Right lobe of liver (tissue), 4 donors: Measurements from ENCODE around the gene LPIN3.

ENCODE experiments used
- POLR2A ChIP-seq: fragments of 450-650 bp; IDR thresholded peaks from one replicate; pipeline ENCODE4 v1.6.1; 2017; ENCODE audit warnings: antibody characterized with exemption, mild to moderate bottlenecking
- TF ChIP-seq, protein P1 (sequence below), 4 donors: fragments of 200-600 bp in 3 of 4; fragments of 450-650 bp in 1 of 4; IDR thresholded peaks; one replicate each; pipeline versions ENCODE4 v1.5.1 to v1.8.0; 2016 to 2022; ENCODE audit warnings: antibody characterized with exemption in 4 of 4, mild to moderate bottlenecking in 2 of 4
- donor health status: DM: no; HTN: no; CAD: no.
- donor health status: DM: no; HTN: no; CAD: no.
- donor health status: DM: no; HTN: yes; CAD: no.

DNA sequence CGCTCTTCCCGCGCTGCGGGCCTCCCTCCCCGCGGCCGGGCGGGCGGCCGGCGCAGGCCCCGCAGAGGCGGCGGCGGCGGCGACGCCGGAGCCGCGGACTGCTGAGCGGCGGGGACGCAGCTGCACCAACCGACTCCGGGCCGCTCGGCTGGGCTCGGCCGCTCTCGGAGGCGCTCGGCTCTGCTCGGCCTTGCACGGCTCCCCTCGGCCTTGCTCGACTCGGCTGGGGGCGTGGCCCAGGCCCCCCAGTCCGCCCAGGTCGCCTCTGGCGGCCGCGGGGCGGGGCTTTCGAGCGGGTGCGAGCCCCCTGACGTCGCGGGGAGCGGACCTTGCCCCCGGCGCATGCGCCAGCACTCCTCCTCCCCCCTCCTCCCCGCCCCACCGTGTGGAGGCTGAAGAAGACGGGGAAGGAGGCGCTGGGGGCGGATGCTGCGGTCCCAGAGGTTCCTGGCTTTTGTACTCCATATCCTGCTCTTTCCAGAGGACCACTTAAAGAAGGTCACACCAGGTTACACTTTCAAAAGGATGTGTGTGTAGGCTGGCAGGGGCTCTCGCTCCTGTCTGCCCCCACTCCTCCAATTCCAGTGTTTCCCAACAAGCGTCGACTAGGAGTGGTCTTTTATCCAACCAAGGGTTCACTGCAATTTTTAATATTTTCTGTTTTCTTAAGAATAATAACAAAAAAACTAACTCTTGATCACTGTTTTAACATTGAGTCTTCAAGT is 22.9 kb upstream of the LPIN3 start, which contains the start of gene ZHX3:
- TF ChIP-seq, protein P1, sequence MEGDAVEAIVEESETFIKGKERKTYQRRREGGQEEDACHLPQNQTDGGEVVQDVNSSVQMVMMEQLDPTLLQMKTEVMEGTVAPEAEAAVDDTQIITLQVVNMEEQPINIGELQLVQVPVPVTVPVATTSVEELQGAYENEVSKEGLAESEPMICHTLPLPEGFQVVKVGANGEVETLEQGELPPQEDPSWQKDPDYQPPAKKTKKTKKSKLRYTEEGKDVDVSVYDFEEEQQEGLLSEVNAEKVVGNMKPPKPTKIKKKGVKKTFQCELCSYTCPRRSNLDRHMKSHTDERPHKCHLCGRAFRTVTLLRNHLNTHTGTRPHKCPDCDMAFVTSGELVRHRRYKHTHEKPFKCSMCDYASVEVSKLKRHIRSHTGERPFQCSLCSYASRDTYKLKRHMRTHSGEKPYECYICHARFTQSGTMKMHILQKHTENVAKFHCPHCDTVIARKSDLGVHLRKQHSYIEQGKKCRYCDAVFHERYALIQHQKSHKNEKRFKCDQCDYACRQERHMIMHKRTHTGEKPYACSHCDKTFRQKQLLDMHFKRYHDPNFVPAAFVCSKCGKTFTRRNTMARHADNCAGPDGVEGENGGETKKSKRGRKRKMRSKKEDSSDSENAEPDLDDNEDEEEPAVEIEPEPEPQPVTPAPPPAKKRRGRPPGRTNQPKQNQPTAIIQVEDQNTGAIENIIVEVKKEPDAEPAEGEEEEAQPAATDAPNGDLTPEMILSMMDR (IDR thresholded peaks at IDR 0.05): no peak
- peak; percentile 63 for TF ChIP-seq POLR2A
